SK-N-SH (cell line): ENCODE results near the gene SLC12A5. TPM values are rescaled to one million over a fixed set of nuclear protein-coding genes. Genes with fewer than 3 reads are reported as not detected.

ENCODE experiments used
- CTCF ChIA-PET: fragments of 300-600, 350-600 bp; formaldehyde crosslinking; extraction: SDS; loops from one replicate; lab custom pipeline; 2021; lab: Yijun Ruan, JAX
- POLR2A ChIA-PET: fragments of 350-600 bp; sonication (Branson Sonifier 250); formaldehyde crosslinking; extraction: SDS; loops from one replicate; lab custom pipeline; 2020; ENCODE audit warnings: antibody characterized with exemption, inconsistent platforms; lab: Yijun Ruan, JAX
- DNase-seq: peaks from one replicate; pipeline ENCODE4 v3.0.0; 2012
- H2AFZ ChIP-seq: fragments of 200-600 bp; sonication (generic); 2 replicates; pipeline ENCODE4 v1.8.1; 2016; ENCODE audit warnings: antibody characterized with exemption, mild to moderate bottlenecking, low read depth
- H3F3A ChIP-seq: fragments of 200-600 bp; sonication (generic); replicated peaks from 2 replicates; pipeline ENCODE3; 2016; ENCODE audit warnings: antibody characterized with exemption, mild to moderate bottlenecking; ENCODE audit not compliant: insufficient read depth
- H3K27ac ChIP-seq, 2 experiments: fragments of 200-500 bp in 1 of 2; fragments of 200-600 bp in 1 of 2; sonication (Bioruptor generic) in 1 of 2; sonication (generic), shearing (Covaris generic) in 1 of 2; 2 replicates each; pipeline versions ENCODE4 v1.5.1 to v1.6.1; 2014 to 2016; ENCODE audit warnings: low read depth in 2 of 2, inconsistent platforms in 1 of 2, low read length in 1 of 2, mild to moderate bottlenecking in 1 of 2, mixed read lengths in 1 of 2
- H3K27me3 ChIP-seq: fragments of 200-600 bp; sonication (generic), shearing (Covaris generic); 2 replicates; pipeline ENCODE4 v1.6.1; 2016; ENCODE audit warnings: mixed run types; ENCODE audit not compliant: insufficient read depth
- H3K36me3 ChIP-seq, 2 experiments: fragments of 200-500 bp in 1 of 2; fragments of 200-600 bp in 1 of 2; sonication (Bioruptor generic) in 1 of 2; sonication (generic) in 1 of 2; replicated peaks in 1 of 2; 2 replicates each; pipeline versions ENCODE3 to v1.5.1; 2014 to 2016; ENCODE audit warnings: low read length in 1 of 2, mild to moderate bottlenecking in 1 of 2; ENCODE audit not compliant: insufficient read depth in 2 of 2, control insufficient read depth in 1 of 2
- H3K4me1 ChIP-seq, 2 experiments: fragments of 200-500 bp in 1 of 2; fragments of 200-600 bp in 1 of 2; sonication (Bioruptor generic) in 1 of 2; sonication (generic), shearing (Covaris generic) in 1 of 2; 2 replicates each; pipeline versions ENCODE4 v1.5.1 to v1.6.1; 2014 to 2016; ENCODE audit warnings: low read depth in 1 of 2, low read length in 1 of 2, mixed run types in 1 of 2; ENCODE audit not compliant: insufficient read depth in 2 of 2, control insufficient read depth in 1 of 2
- H3K4me2 ChIP-seq: fragments of 200-600 bp; sonication (generic), shearing (Covaris generic); 2 replicates; pipeline ENCODE4 v1.6.1; 2017; ENCODE audit warnings: mixed run types
- H3K4me3 ChIP-seq, 2 experiments: fragments of 200-500 bp in 1 of 2; fragments of 200-600 bp in 1 of 2; sonication (Bioruptor generic) in 1 of 2; sonication (generic), shearing (Covaris generic) in 1 of 2; 2 replicates each; pipeline versions ENCODE4 v1.5.1 to v1.8.1; 2014 to 2016; ENCODE audit warnings: low read depth in 2 of 2, inconsistent platforms in 1 of 2, low read length in 1 of 2, mild to moderate bottlenecking in 1 of 2, mixed read lengths in 1 of 2, moderate library complexity in 1 of 2
- H3K79me2 ChIP-seq: fragments of 200-600 bp; sonication (generic); 2 replicates; pipeline ENCODE4 v1.8.1; 2017; ENCODE audit warnings: mild to moderate bottlenecking; ENCODE audit not compliant: insufficient read depth
- H3K9ac ChIP-seq: fragments of 200-600 bp; sonication (generic); 2 replicates; pipeline ENCODE4 v1.6.1; 2017; ENCODE audit warnings: mixed run types
- H3K9me2 ChIP-seq: fragments of 200-600 bp; sonication (generic); 2 replicates; pipeline ENCODE4 v1.6.1; 2017; ENCODE audit warnings: mixed run types
- H3K9me3 ChIP-seq: fragments of 200-600 bp; sonication (generic); 2 replicates; pipeline ENCODE4 v1.6.1; 2017; ENCODE audit warnings: mixed run types, mild to moderate bottlenecking, moderate library complexity
- H4K20me1 ChIP-seq: fragments of 200-600 bp; sonication (generic); 2 replicates; pipeline ENCODE4 v1.6.1; 2017; ENCODE audit warnings: mild to moderate bottlenecking, mixed run types; ENCODE audit not compliant: insufficient read depth
- CHD2 ChIP-seq: fragments of 150-350 bp; IDR thresholded peaks from 2 replicates; pipeline ENCODE4 v1.6.1; 2018; ENCODE audit warnings: low read length; ENCODE audit not compliant: partially characterized antibody
- ELF1 ChIP-seq: IDR thresholded peaks from 2 replicates; pipeline ENCODE4 v1.4.0; 2012
- EZH2phosphoT487 ChIP-seq: fragments of 200-600 bp; sonication (generic); IDR thresholded peaks from 2 replicates; pipeline ENCODE4 v1.6.1; 2017; ENCODE audit warnings: low read depth, mixed run types, mild to moderate bottlenecking, antibody characterized with exemption, moderate library complexity, borderline replicate concordance
- FOSL2 ChIP-seq: IDR thresholded peaks from 2 replicates; pipeline ENCODE4 v1.4.0; 2012; ENCODE audit warnings: low read depth, mild to moderate bottlenecking, moderate library complexity, borderline replicate concordance
- FOXJ3 ChIP-seq: sonication (generic); formaldehyde crosslinking; IDR thresholded peaks from 2 replicates; pipeline ENCODE4 v1.5.1; 2020; ENCODE audit warnings: mild to moderate bottlenecking, missing genetic modification reagents
- FOXM1 ChIP-seq: IDR thresholded peaks from 2 replicates; pipeline ENCODE4 v1.4.0; 2012; ENCODE audit warnings: low read depth, mild to moderate bottlenecking
- GATA2 ChIP-seq: sonication (generic); formaldehyde crosslinking; IDR thresholded peaks from 2 replicates; pipeline ENCODE4 v1.5.0; 2020; ENCODE audit warnings: mild to moderate bottlenecking, missing genetic modification reagents
- MAX ChIP-seq: IDR thresholded peaks from 2 replicates; pipeline ENCODE4 v1.4.0; 2012; ENCODE audit warnings: low read depth
- MEF2A ChIP-seq: IDR thresholded peaks from 2 replicates; pipeline ENCODE4 v1.4.0; 2012; ENCODE audit warnings: low read depth, borderline replicate concordance
- MXI1 ChIP-seq: IDR thresholded peaks from 2 replicates; pipeline ENCODE4 v1.6.1; 2012; ENCODE audit warnings: mild to moderate bottlenecking, low read depth, low read length, improper control_type of control experiment
- POLR2AphosphoS5 ChIP-seq: IDR thresholded peaks from 2 replicates; pipeline ENCODE4 v1.6.1; 2012; ENCODE audit warnings: low read depth, low read length
- RAD21 ChIP-seq: IDR thresholded peaks from 2 replicates; pipeline ENCODE4 v1.6.1; 2012; ENCODE audit warnings: mild to moderate bottlenecking, low read length
- RCOR1 ChIP-seq: fragments of 150-350 bp; IDR thresholded peaks from 2 replicates; pipeline ENCODE4 v1.6.1; 2017; ENCODE audit warnings: antibody characterized with exemption, low read length
- SIN3A ChIP-seq: IDR thresholded peaks from 2 replicates; pipeline ENCODE4 v1.6.1; 2012; ENCODE audit warnings: low read depth, mild to moderate bottlenecking, low read length, moderate library complexity, borderline replicate concordance
- SMC3 ChIP-seq: IDR thresholded peaks from 2 replicates; pipeline ENCODE4 v1.6.1; 2012; ENCODE audit warnings: low read depth, low read length, improper control_type of control experiment
- TAF1 ChIP-seq: IDR thresholded peaks from 2 replicates; pipeline ENCODE4 v1.6.1; 2012; ENCODE audit warnings: low read depth, mild to moderate bottlenecking, low read length, moderate library complexity, borderline replicate concordance
- TCF12 ChIP-seq: IDR thresholded peaks from 2 replicates; pipeline ENCODE4 v1.4.0; 2012
- TEAD4 ChIP-seq: IDR thresholded peaks from 2 replicates; pipeline ENCODE4 v1.4.0; 2012; ENCODE audit warnings: mild to moderate bottlenecking, borderline replicate concordance; ENCODE audit not compliant: insufficient read depth
- WGBS: methylation state at CpG from one replicate; pipeline ENCODE4 v1.1.6; 2017; ENCODE audit warnings: low lambda C conversion rate; 5-methylcytosine and 5-hydroxymethylcytosine counted together
- polyA plus RNA-seq, 3 experiments: library from polyadenylated mRNA; depleted of rRNA; stranded (reverse); fragments of >200 nt; gene quantifications; 2 replicates each; pipeline ENCODE4 v1.2.3, GENCODE V29; 2012
- TF ChIP-seq, protein P1 (sequence below): fragments of 150-350 bp; IDR thresholded peaks from 2 replicates; pipeline ENCODE4 v1.6.1; 2016; ENCODE audit warnings: mild to moderate bottlenecking, low read depth, low read length
- TF ChIP-seq, protein P2 (sequence below): IDR thresholded peaks from 2 replicates; pipeline ENCODE4 v1.4.0; 2012; ENCODE audit warnings: low read depth, borderline replicate concordance

The SLC12A5 gene
- polyA plus RNA-seq, 1 of the 3 experiments (the other 2 are of a cell fraction): 19.9 TPM

DNA sequence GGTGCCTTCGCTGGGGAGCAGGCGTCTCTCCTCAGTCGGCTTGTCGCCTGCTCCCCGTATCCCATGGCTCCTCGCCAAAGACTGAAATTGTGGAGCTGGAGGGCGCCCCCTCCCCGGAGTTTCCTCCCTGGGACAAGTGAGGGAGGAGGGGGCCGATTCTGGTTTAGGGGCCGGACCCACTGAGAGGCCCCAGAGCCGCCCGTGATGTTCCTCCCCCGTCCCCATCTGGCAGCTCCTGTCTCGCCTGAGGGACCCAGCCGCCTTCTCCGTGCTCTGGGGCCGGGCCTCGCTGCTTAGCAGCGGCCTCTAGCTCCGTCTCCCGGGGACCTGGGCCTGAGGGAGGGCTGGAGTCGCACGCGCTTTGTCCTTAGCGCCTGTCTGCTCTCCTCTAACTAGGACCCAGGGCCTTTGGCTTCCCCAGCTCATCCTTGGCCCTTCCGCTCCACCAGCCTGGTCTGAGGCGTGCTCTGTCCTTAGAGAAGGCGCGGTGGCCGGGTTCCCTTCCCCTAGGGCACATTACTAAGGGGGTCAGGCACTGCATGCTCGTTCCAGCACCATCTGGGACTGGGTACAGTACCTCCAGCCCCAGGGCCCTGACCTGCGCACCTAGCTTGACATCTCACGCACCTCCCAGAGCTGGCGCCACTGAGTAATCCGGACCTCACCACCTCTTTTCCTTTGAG lies 29.7 kb downstream of the SLC12A5 start:
- Histone ChIP-seq H3K79me2 (no peaks in the 10 kb centered on the region), H3K36me3 (peaks cover 21 to 40% of the 10 kb centered on the region in 2 experiments), H3K4me3 (no peak overlapping the region), H3K9me2 (no peaks in the 10 kb centered on the region), H3K27me3 (no peaks in the 10 kb centered on the region), H2AFZ (no peak overlapping the region), H3K27ac (no peak overlapping the region; a peak in 1 of 4 replicates), H3K4me2 (no peak overlapping the region), H3F3A (peaks cover 5% of the 10 kb centered on the region), H3K9ac (no peak overlapping the region), H3K9me3 (no peaks in the 10 kb centered on the region), H3K4me1 (peaks cover 5 to 10% of the 10 kb centered on the region in 2 experiments; a peak in 2 of 4 replicates), H4K20me1 (peaks cover 18% of the 10 kb centered on the region; the same call in 1 of the 2 replicates)
- DNase-seq: no peak
- POLR2A ChIA-PET: no interaction called here
- TF ChIP-seq SMC3: no peak
- no peak for TF ChIP-seq FOXM1
- no peak for TF ChIP-seq ELF1
- no peak for TF ChIP-seq RCOR1
- no peak for TF ChIP-seq MXI1
- no peak for TF ChIP-seq TCF12
- TF ChIP-seq MAX: no peak
- no peak for TF ChIP-seq CHD2
- TF ChIP-seq, protein P1, sequence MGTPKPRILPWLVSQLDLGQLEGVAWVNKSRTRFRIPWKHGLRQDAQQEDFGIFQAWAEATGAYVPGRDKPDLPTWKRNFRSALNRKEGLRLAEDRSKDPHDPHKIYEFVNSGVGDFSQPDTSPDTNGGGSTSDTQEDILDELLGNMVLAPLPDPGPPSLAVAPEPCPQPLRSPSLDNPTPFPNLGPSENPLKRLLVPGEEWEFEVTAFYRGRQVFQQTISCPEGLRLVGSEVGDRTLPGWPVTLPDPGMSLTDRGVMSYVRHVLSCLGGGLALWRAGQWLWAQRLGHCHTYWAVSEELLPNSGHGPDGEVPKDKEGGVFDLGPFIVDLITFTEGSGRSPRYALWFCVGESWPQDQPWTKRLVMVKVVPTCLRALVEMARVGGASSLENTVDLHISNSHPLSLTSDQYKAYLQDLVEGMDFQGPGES: no peak
- TF ChIP-seq FOSL2: no peak
- no peak; the same call in 1 of the 2 replicates for TF ChIP-seq POLR2AphosphoS5
- TF ChIP-seq EZH2phosphoT487: no peak
- TF ChIP-seq MEF2A: no peak
- no peak for TF ChIP-seq GATA2 (CRISPR knock-in tag)
- TF ChIP-seq FOXJ3 (CRISPR knock-in tag): no peak
- TF ChIP-seq SIN3A: no peak
- TF ChIP-seq RAD21: no peak
- no peak for TF ChIP-seq TAF1
- TF ChIP-seq, protein P2, sequence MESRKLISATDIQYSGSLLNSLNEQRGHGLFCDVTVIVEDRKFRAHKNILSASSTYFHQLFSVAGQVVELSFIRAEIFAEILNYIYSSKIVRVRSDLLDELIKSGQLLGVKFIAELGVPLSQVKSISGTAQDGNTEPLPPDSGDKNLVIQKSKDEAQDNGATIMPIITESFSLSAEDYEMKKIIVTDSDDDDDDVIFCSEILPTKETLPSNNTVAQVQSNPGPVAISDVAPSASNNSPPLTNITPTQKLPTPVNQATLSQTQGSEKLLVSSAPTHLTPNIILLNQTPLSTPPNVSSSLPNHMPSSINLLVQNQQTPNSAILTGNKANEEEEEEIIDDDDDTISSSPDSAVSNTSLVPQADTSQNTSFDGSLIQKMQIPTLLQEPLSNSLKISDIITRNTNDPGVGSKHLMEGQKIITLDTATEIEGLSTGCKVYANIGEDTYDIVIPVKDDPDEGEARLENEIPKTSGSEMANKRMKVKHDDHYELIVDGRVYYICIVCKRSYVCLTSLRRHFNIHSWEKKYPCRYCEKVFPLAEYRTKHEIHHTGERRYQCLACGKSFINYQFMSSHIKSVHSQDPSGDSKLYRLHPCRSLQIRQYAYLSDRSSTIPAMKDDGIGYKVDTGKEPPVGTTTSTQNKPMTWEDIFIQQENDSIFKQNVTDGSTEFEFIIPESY: no peak
- TF ChIP-seq TEAD4: no peak
- CTCF ChIA-PET: interaction anchor here (1.3 to 1.5 kb wide), 2 partner anchors 37 to 70 kb away, joined by 4 to 5 read pairs; no protein-coding TSS in a partner anchor
- 94% methylated on average over 17 of the region's 35 CpGs for whole genome bisulfite sequencing
